ENCODE results near the gene DPYD.

Gene DPYD

DNA sequence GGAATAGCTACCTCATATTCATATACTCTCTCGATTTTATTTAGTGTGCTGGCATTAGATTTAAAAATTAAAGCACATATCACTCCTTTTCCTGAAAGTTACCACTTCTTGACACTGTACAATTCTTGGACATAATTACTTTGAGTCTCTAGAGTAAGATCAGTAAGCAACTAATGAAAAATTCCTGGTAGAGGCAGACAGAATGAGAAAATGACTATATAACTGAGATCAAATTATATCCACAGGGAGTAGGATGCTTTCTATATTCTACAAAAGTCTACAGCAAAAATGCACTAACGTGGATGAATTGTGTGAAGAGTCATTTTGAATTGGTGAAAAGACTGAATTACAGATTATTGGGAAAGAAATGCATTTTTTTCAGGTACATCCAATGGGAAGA is 753.6 kb downstream of the DPYD start:
- Histone ChIP-seq H3K36me3 (replicated peaks in 1 of 2; ENCODE audit: control insufficient read depth in 2 of 2, insufficient read depth in 2 of 2, low read length in 2 of 2) (no peaks in the 10 kb centered on the region), H4K91ac (ENCODE audit: low read depth, low read length, poor library complexity) (no peak overlapping the region), H3K9me3 (replicated peaks in 1 of 2; ENCODE audit: control insufficient read depth in 2 of 2, insufficient read depth in 1 of 2, low read depth in 1 of 2, low read length in 2 of 2) (peaks cover 0 to 2% of the 10 kb centered on the region in 2 donors), H2AFZ (ENCODE audit: low read length) (no peak overlapping the region), H4K8ac (ENCODE audit: low read depth, low read length) (no peak overlapping the region), H2BK15ac (ENCODE audit: low read length) (no peak overlapping the region), H2AK5ac (ENCODE audit: low read depth, low read length) (no peak overlapping the region), H3K4me1 (ENCODE audit: control insufficient read depth in 2 of 2, insufficient read depth in 1 of 2, low read depth in 1 of 2, low read length in 2 of 2) (no peaks in the 10 kb centered on the region), H3K4ac (ENCODE audit: low read length) (no peak overlapping the region), H3K27me3 (ENCODE audit: control insufficient read depth in 3 of 3, insufficient read depth in 3 of 3, low read depth in 1 of 3, low read length in 3 of 3) (no peaks in the 10 kb centered on the region), H3K9ac (ENCODE audit: low read depth, low read length, poor library complexity) (no peak overlapping the region), H3K79me1 (ENCODE audit: low read depth, low read length) (no peaks in the 10 kb centered on the region), H3K4me2 (ENCODE audit: insufficient read depth, low read length, poor library complexity, severe bottlenecking) (no peak overlapping the region), H3K18ac (ENCODE audit: low read length) (no peak overlapping the region), H3K27ac (replicated peaks; ENCODE audit: low read length) (no peak overlapping the region), H3K14ac (ENCODE audit: low read length) (no peak overlapping the region), H2BK5ac (ENCODE audit: low read length) (no peak overlapping the region), H2BK12ac (ENCODE audit: low read length) (no peak overlapping the region), H3K4me3 (ENCODE audit: low read length in 2 of 2) (no peak overlapping the region), H3K23ac (ENCODE audit: low read depth, low read length, poor library complexity) (no peak overlapping the region), H2BK120ac (ENCODE audit: low read depth, low read length) (no peak overlapping the region)
- no peak for DNase-seq (ENCODE audit: low spot score)
- no CpG with 5 or more reads among the region's 2 CpGs for WGBS, 2 donors (ENCODE audit: extremely low coverage in 2 of 2, insufficient read length in 2 of 2, insufficient replicate concordance in 1 of 2)

DNA sequence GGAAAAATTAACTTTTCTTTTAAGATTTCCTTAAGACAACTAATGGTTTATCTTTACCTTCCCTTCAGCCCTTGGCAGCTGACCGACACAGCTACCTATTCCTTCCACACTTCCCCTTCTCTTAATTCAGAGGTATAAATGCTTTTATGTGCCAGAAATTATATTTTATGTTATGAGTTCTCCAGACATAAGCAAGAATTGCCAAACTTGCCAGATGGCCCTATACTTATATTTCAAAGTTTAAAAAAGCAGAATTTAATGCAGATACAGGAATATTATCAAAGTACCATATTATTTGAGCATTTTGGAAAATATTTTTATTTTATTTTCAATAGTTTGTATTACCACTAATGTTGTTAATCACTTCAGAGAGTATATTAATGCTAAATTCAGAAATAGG is 754.2 kb downstream of the DPYD start:
- Histone ChIP-seq H3K4ac (ENCODE audit: low read length) (no peak overlapping the region), H2BK12ac (ENCODE audit: low read length) (no peak overlapping the region), H3K9me3 (replicated peaks in 1 of 2; ENCODE audit: control insufficient read depth in 2 of 2, insufficient read depth in 1 of 2, low read depth in 1 of 2, low read length in 2 of 2) (peaks cover 0 to 2% of the 10 kb centered on the region in 2 donors), H2AK5ac (ENCODE audit: low read depth, low read length) (no peak overlapping the region), H2BK15ac (ENCODE audit: low read length) (no peak overlapping the region), H3K18ac (ENCODE audit: low read length) (no peak overlapping the region), H3K79me1 (ENCODE audit: low read depth, low read length) (no peaks in the 10 kb centered on the region), H3K36me3 (replicated peaks in 1 of 2; ENCODE audit: control insufficient read depth in 2 of 2, insufficient read depth in 2 of 2, low read length in 2 of 2) (no peaks in the 10 kb centered on the region), H3K14ac (ENCODE audit: low read length) (no peak overlapping the region), H3K4me1 (ENCODE audit: control insufficient read depth in 2 of 2, insufficient read depth in 1 of 2, low read depth in 1 of 2, low read length in 2 of 2) (no peaks in the 10 kb centered on the region), H3K27ac (replicated peaks; ENCODE audit: low read length) (no peak overlapping the region), H3K4me3 (ENCODE audit: low read length in 2 of 2) (no peak overlapping the region), H2BK120ac (ENCODE audit: low read depth, low read length) (no peak overlapping the region), H3K9ac (ENCODE audit: low read depth, low read length, poor library complexity) (no peak overlapping the region), H2BK5ac (ENCODE audit: low read length) (no peak overlapping the region), H3K23ac (ENCODE audit: low read depth, low read length, poor library complexity) (no peak overlapping the region), H4K8ac (ENCODE audit: low read depth, low read length) (no peak overlapping the region), H2AFZ (ENCODE audit: low read length) (no peak overlapping the region), H3K27me3 (ENCODE audit: control insufficient read depth in 3 of 3, insufficient read depth in 3 of 3, low read depth in 1 of 3, low read length in 3 of 3) (no peaks in the 10 kb centered on the region), H3K4me2 (ENCODE audit: insufficient read depth, low read length, poor library complexity, severe bottlenecking) (no peak overlapping the region), H4K91ac (ENCODE audit: low read depth, low read length, poor library complexity) (no peak overlapping the region)
- WGBS, 2 donors (ENCODE audit: extremely low coverage in 2 of 2, insufficient read length in 2 of 2, insufficient replicate concordance in 1 of 2): no CpG with 5 or more reads among the region's 1 CpG
- no peak for DNase-seq (ENCODE audit: low spot score)

DNA sequence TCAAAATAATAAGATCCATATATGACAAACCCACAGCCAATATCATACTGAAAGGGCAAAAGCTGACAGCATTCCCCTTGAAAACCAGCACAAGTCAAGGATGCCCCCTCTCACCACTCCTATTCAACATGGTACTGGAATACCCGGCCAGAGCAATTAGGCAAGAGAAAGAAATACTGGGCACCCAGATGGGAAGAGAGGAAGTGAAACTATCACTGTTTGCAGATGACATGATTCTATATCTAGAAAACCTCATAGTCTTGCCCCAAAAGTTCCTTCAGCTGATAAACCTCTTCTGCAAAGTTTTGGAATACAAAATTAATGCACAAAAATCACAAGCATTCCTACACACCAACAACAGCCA is 756.6 kb downstream of the DPYD start:
- Histone ChIP-seq H3K23ac (ENCODE audit: low read depth, low read length, poor library complexity) (no peak overlapping the region), H4K8ac (ENCODE audit: low read depth, low read length) (no peak overlapping the region), H4K91ac (ENCODE audit: low read depth, low read length, poor library complexity) (no peak overlapping the region), H3K27me3 (ENCODE audit: control insufficient read depth in 3 of 3, insufficient read depth in 3 of 3, low read depth in 1 of 3, low read length in 3 of 3) (no peaks in the 10 kb centered on the region), H3K9me3 (replicated peaks in 1 of 2; ENCODE audit: control insufficient read depth in 2 of 2, insufficient read depth in 1 of 2, low read depth in 1 of 2, low read length in 2 of 2) (peaks cover 0 to 2% of the 10 kb centered on the region in 2 donors), H2BK12ac (ENCODE audit: low read length) (no peak overlapping the region), H3K36me3 (replicated peaks in 1 of 2; ENCODE audit: control insufficient read depth in 2 of 2, insufficient read depth in 2 of 2, low read length in 2 of 2) (no peaks in the 10 kb centered on the region), H3K4me1 (ENCODE audit: control insufficient read depth in 2 of 2, insufficient read depth in 1 of 2, low read depth in 1 of 2, low read length in 2 of 2) (no peaks in the 10 kb centered on the region), H2BK120ac (ENCODE audit: low read depth, low read length) (no peak overlapping the region), H3K27ac (replicated peaks; ENCODE audit: low read length) (no peak overlapping the region), H3K9ac (ENCODE audit: low read depth, low read length, poor library complexity) (no peak overlapping the region), H3K4ac (ENCODE audit: low read length) (no peak overlapping the region), H3K4me2 (ENCODE audit: insufficient read depth, low read length, poor library complexity, severe bottlenecking) (no peak overlapping the region), H3K79me1 (ENCODE audit: low read depth, low read length) (no peaks in the 10 kb centered on the region), H3K18ac (ENCODE audit: low read length) (no peak overlapping the region), H2AFZ (ENCODE audit: low read length) (no peak overlapping the region), H2BK5ac (ENCODE audit: low read length) (no peak overlapping the region), H2AK5ac (ENCODE audit: low read depth, low read length) (no peak overlapping the region), H3K14ac (ENCODE audit: low read length) (no peak overlapping the region), H2BK15ac (ENCODE audit: low read length) (no peak overlapping the region), H3K4me3 (ENCODE audit: low read length in 2 of 2) (no peak overlapping the region)
- WGBS, 2 donors (ENCODE audit: extremely low coverage in 2 of 2, insufficient read length in 2 of 2, insufficient replicate concordance in 1 of 2): no CpG with 5 or more reads among the region's 1 CpG
- no peak for DNase-seq (ENCODE audit: low spot score)

DNA sequence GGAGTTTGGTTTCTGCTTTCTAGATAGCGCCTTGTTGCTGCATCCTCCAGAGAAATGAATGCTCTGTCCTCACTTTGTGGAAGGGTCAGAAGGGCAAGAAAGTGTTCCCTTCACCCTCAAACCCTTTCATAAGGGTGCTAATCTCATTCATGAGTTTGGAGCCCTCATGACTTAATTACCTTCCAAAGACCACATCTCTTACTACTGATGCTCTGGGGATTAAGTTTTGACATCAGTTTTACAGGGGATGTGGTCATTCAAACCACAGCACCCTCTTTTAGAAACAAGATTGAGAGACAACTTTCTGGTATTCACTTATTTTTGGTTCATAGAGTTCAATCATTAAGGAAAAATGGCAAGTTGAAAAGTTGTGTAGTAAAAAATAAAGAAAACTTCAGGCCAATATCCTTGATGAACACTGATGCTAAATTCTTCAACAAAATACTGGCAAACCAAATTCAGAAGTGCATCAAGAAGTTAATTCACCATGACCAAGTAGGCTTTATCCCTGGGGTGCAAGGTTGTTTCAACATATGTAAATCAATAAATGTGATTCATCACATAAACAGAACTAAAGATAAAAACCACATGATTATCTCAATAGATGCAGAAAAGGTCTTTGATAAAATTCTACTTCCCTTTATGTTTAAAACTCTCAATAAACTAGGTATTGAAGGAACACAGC is 757.1 kb downstream of the DPYD start:
- Histone ChIP-seq H2BK12ac (ENCODE audit: low read length) (no peak overlapping the region), H4K8ac (ENCODE audit: low read depth, low read length) (no peak overlapping the region), H3K4me2 (ENCODE audit: insufficient read depth, low read length, poor library complexity, severe bottlenecking) (no peak overlapping the region), H3K79me1 (ENCODE audit: low read depth, low read length) (no peaks in the 10 kb centered on the region), H3K4me3 (ENCODE audit: low read length in 2 of 2) (no peak overlapping the region), H3K14ac (ENCODE audit: low read length) (no peak overlapping the region), H3K23ac (ENCODE audit: low read depth, low read length, poor library complexity) (no peak overlapping the region), H2AK5ac (ENCODE audit: low read depth, low read length) (no peak overlapping the region), H3K4me1 (ENCODE audit: control insufficient read depth in 2 of 2, insufficient read depth in 1 of 2, low read depth in 1 of 2, low read length in 2 of 2) (no peaks in the 10 kb centered on the region), H2BK120ac (ENCODE audit: low read depth, low read length) (no peak overlapping the region), H3K18ac (ENCODE audit: low read length) (no peak overlapping the region), H3K36me3 (replicated peaks in 1 of 2; ENCODE audit: control insufficient read depth in 2 of 2, insufficient read depth in 2 of 2, low read length in 2 of 2) (no peaks in the 10 kb centered on the region), H2AFZ (ENCODE audit: low read length) (no peak overlapping the region), H2BK5ac (ENCODE audit: low read length) (no peak overlapping the region), H2BK15ac (ENCODE audit: low read length) (no peak overlapping the region), H3K27ac (replicated peaks; ENCODE audit: low read length) (no peak overlapping the region), H3K9me3 (replicated peaks in 1 of 2; ENCODE audit: control insufficient read depth in 2 of 2, insufficient read depth in 1 of 2, low read depth in 1 of 2, low read length in 2 of 2) (peaks cover 0 to 2% of the 10 kb centered on the region in 2 donors), H3K4ac (ENCODE audit: low read length) (no peak overlapping the region), H3K27me3 (ENCODE audit: control insufficient read depth in 3 of 3, insufficient read depth in 3 of 3, low read depth in 1 of 3, low read length in 3 of 3) (no peaks in the 10 kb centered on the region), H4K91ac (ENCODE audit: low read depth, low read length, poor library complexity) (no peak overlapping the region), H3K9ac (ENCODE audit: low read depth, low read length, poor library complexity) (no peak overlapping the region)
- no peak for DNase-seq (ENCODE audit: low spot score)
- no CpG with 5 or more reads among the region's 1 CpG for WGBS, 2 donors (ENCODE audit: extremely low coverage in 2 of 2, insufficient read length in 2 of 2, insufficient replicate concordance in 1 of 2)

Data from neuronal stem cell (in vitro differentiated cells).